A673 (cell line): ENCODE data around the gene WDR12. TPM values are rescaled to one million over a fixed set of nuclear protein-coding genes. Genes with fewer than 3 reads are reported as not detected.

Source experiments
- BruUV-seq: library from RNA; stranded (reverse); fragments of 400-500 nt; replicated peaks from 2 replicates; lab custom pipeline; 2021; lab: Mats Ljungman, UMichigan
- CTCF ChIA-PET: fragments of 300-600 bp; sonication (Branson Sonifier 250); formaldehyde crosslinking; loops from one replicate; lab custom pipeline; 2022; ENCODE audit warnings: antibody characterized with exemption; lab: Charles Lee
- POLR2A ChIA-PET: fragments of 300-600 bp; sonication (Branson Sonifier 250); formaldehyde crosslinking; loops from one replicate; lab custom pipeline; 2022; ENCODE audit warnings: antibody characterized with exemption; ENCODE audit not compliant: low non-redundant PET; lab: Charles Lee
- DNase-seq: peaks from one replicate; pipeline ENCODE4 v3.0.0-alpha.2; 2015; ENCODE audit warnings: low spot score
- H3K27ac ChIP-seq: fragments of 200-600 bp; sonication (generic); 2 replicates; pipeline ENCODE4 v1.5.1; 2016; ENCODE audit warnings: mixed run types, low read depth, mild to moderate bottlenecking, mixed read lengths, antibody characterized with exemption, low read length; ENCODE audit not compliant: poor library complexity, severe bottlenecking
- H3K27me3 ChIP-seq: fragments of 200-600 bp; sonication (generic); replicated peaks from 2 replicates; pipeline ENCODE4 v1.6.1; 2017; ENCODE audit warnings: mixed run types, low read depth, mild to moderate bottlenecking, mixed read lengths, antibody characterized with exemption, low read length; ENCODE audit not compliant: insufficient read depth, poor library complexity
- H3K36me3 ChIP-seq: fragments of 200-600 bp; sonication (generic); 2 replicates; pipeline ENCODE4 v1.6.1; 2016; ENCODE audit warnings: mixed run types, mild to moderate bottlenecking, mixed read lengths, antibody characterized with exemption, low read length; ENCODE audit not compliant: insufficient read depth, poor library complexity, severe bottlenecking
- H3K4me1 ChIP-seq: fragments of 200-600 bp; sonication (generic); 2 replicates; pipeline ENCODE4 v1.6.1; 2017; ENCODE audit warnings: mixed run types, mild to moderate bottlenecking, mixed read lengths, antibody characterized with exemption, low read length; ENCODE audit not compliant: insufficient read depth, poor library complexity, severe bottlenecking
- H3K4me3 ChIP-seq: fragments of 200-600 bp; sonication (generic); 2 replicates; pipeline ENCODE4 v1.5.1; 2016; ENCODE audit warnings: low read depth, mixed run types, mild to moderate bottlenecking, mixed read lengths, low read length; ENCODE audit not compliant: poor library complexity, severe bottlenecking
- H3K9me3 ChIP-seq: fragments of 200-600 bp; sonication (generic); 2 replicates; pipeline ENCODE4 v1.6.1; 2016; ENCODE audit warnings: mixed run types, low read depth, mild to moderate bottlenecking, mixed read lengths, antibody characterized with exemption, low read length; ENCODE audit not compliant: poor library complexity, severe bottlenecking
- EZH2 ChIP-seq: fragments of 200-600 bp; sonication (generic); IDR thresholded peaks from 2 replicates; pipeline ENCODE4 v1.6.1; 2017; ENCODE audit warnings: borderline replicate concordance, low read depth, mild to moderate bottlenecking, mixed read lengths, antibody characterized with exemption, low read length; ENCODE audit not compliant: poor library complexity, severe bottlenecking
- intact Hi-C: fragments of 100-400 bp; cut with micrococcal nuclease; formaldehyde crosslinking; loops from one replicate; pipeline ENCODE4 v1.10.0; 2022; ENCODE audit not compliant: unreplicated experiment
- total RNA-seq: library from RNA; stranded (reverse); gene quantifications from 2 replicates; pipeline ENCODE4 v1.2.3, GENCODE V29; 2021
- TF ChIP-seq, protein P1 (sequence below): fragments of 300-800, 200-600 bp; sonication (generic); conservative IDR thresholded peaks from 2 replicates; pipeline ENCODE4 v1.5.1; 2017; ENCODE audit warnings: low read depth, mild to moderate bottlenecking, antibody characterized with exemption, low read length, moderate library complexity, mixed read lengths

WDR12 gene
- total RNA-seq, 1 experiment from 2014 or later, result 164 TPM

GRCh38 chr2:202933958-202934357 is 22.5 kb upstream of the WDR12 start:
- POLR2A ChIA-PET, result interaction anchor here (0.7 kb wide), 1 partner anchor 156 kb away, joined by 4 read pairs; no protein-coding TSS in a partner anchor
- no TSS peak for BruUV-seq
- Histone ChIP-seq H3K27me3 (no peaks in the 10 kb centered on the region), H3K4me3 (no peak overlapping the region), H3K36me3 (no peaks in the 10 kb centered on the region), H3K27ac (no peak overlapping the region), H3K4me1 (no peaks in the 10 kb centered on the region), H3K9me3 (no peaks in the 10 kb centered on the region)
- no peak for DNase-seq
- CTCF ChIA-PET, result no interaction called here
- intact Hi-C loops, result no loop called here
- TF ChIP-seq, protein P1, sequence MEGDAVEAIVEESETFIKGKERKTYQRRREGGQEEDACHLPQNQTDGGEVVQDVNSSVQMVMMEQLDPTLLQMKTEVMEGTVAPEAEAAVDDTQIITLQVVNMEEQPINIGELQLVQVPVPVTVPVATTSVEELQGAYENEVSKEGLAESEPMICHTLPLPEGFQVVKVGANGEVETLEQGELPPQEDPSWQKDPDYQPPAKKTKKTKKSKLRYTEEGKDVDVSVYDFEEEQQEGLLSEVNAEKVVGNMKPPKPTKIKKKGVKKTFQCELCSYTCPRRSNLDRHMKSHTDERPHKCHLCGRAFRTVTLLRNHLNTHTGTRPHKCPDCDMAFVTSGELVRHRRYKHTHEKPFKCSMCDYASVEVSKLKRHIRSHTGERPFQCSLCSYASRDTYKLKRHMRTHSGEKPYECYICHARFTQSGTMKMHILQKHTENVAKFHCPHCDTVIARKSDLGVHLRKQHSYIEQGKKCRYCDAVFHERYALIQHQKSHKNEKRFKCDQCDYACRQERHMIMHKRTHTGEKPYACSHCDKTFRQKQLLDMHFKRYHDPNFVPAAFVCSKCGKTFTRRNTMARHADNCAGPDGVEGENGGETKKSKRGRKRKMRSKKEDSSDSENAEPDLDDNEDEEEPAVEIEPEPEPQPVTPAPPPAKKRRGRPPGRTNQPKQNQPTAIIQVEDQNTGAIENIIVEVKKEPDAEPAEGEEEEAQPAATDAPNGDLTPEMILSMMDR, result no peak
- no peak for TF ChIP-seq EZH2

- no peak overlapping the region for H3K27ac ChIP-seq
- DNase-seq, result no peak
- ChIA-PET POLR2A (interaction anchor here (0.5 kb wide), 1 partner anchor 11 kb away, joined by 3 read pairs; no protein-coding TSS in a partner anchor), CTCF (no interaction called here)
- TF ChIP-seq, protein P1, result no peak
- TF ChIP-seq EZH2, result no peak
- H3K9me3 ChIP-seq, result no peaks in the 10 kb centered on the region
- no peaks in the 10 kb centered on the region for H3K4me1 ChIP-seq
- no peaks in the 10 kb centered on the region for H3K27me3 ChIP-seq
- H3K36me3 ChIP-seq, result no peaks in the 10 kb centered on the region
- no TSS peak for BruUV-seq
- H3K4me3 ChIP-seq, result no peak overlapping the region
- intact Hi-C loops, result no loop called here
Observed at GRCh38 chr2:202933139-202933510, 21.7 kb upstream of the WDR12 start.

- no peaks in the 10 kb centered on the region for H3K36me3 ChIP-seq
- no peaks in the 10 kb centered on the region for H3K4me1 ChIP-seq
- H3K27ac ChIP-seq, result no peak overlapping the region
- TF ChIP-seq, protein P1, result no peak
- TF ChIP-seq EZH2, result no peak
- BruUV-seq, result no TSS peak
- no peaks in the 10 kb centered on the region for H3K27me3 ChIP-seq
- no peak for DNase-seq
- intact Hi-C loops, result no loop called here
- H3K4me3 ChIP-seq, result no peak overlapping the region
- ChIA-PET CTCF (no interaction called here), POLR2A (interaction anchor here (0.5 kb wide), 1 partner anchor 10 kb away, joined by 3 read pairs; no protein-coding TSS in a partner anchor)
- no peaks in the 10 kb centered on the region for H3K9me3 ChIP-seq
Observed at GRCh38 chr2:202932425-202933138, 21.1 kb upstream of the WDR12 start.
